Stimulated activated CD4-positive, alpha-beta T cell treated with anti-CD3 and anti-CD28 coated beads, Interleukin-2, amount 100 ng/mL, for 4 hours (primary cell): ENCODE results near the gene PEX11B.

Source experiments
- DNase-seq: peaks from one replicate; pipeline ENCODE4 v3.0.0-alpha.2; 2020; ENCODE audit warnings: low read depth

Gene PEX11B

GRCh38 chr1:145868232-145868631, 50.3 kb downstream of the PEX11B start:
- no peak for DNase-seq

- no peak for DNase-seq
These were observed 55.1 kb downstream of the PEX11B start for GRCh38 chr1:145863282-145864018.
